CD4-positive, alpha-beta T cell (primary cell): ENCODE measurements around the gene SLC24A4. TPM values are rescaled to one million over a fixed set of nuclear protein-coding genes. Genes with fewer than 3 reads are reported as not detected.
A peak's percentile ranks its signal among the peaks of the same experiment; 100 is the strongest.

Experiments used
- ATAC-seq: fragments of 200-7000 bp; cut with Tn5 transposase; one replicate; pipeline ENCODE4 v1.10.0; 2022; ENCODE audit warnings: mild to moderate bottlenecking; ENCODE audit not compliant: poor library complexity
- CTCF ChIA-PET: fragments of 350-600 bp; sonication (Branson Sonifier 250); formaldehyde crosslinking; loops from one replicate; lab custom pipeline; 2021; ENCODE audit warnings: antibody characterized with exemption, inconsistent platforms; lab: Charles Lee
- POLR2A ChIA-PET: fragments of 350-600 bp; sonication (Branson Sonifier 250); formaldehyde crosslinking; loops from one replicate; lab custom pipeline; 2021; ENCODE audit warnings: antibody characterized with exemption, inconsistent platforms; lab: Charles Lee
- DNase-seq, 14 experiments: peaks; one replicate each; pipeline ENCODE4 v3.0.0-alpha.2; 2013 to 2020; ENCODE audit warnings: mixed read lengths in 2 of 14
- H3K27ac ChIP-seq, 2 donors: one replicate each; pipeline versions ENCODE4 v1.5.1 to v1.7.0; 2013; ENCODE audit warnings: low read length in 2 of 2, low read depth in 1 of 2, mild to moderate bottlenecking in 1 of 2
- H3K27me3 ChIP-seq, 2 experiments: 1 replicate in 1 of 2; 2 replicates in 1 of 2; pipeline versions ENCODE4 v1.6.1 to v1.7.0; 2013; ENCODE audit warnings: low read length in 2 of 2, control low read depth in 1 of 2, mild to moderate bottlenecking in 1 of 2, moderate library complexity in 1 of 2; ENCODE audit not compliant: insufficient read depth in 2 of 2, control insufficient read depth in 1 of 2
- H3K36me3 ChIP-seq: one replicate; pipeline ENCODE4 v1.6.1; 2013; ENCODE audit warnings: low read length, control low read depth; ENCODE audit not compliant: insufficient read depth
- H3K4me1 ChIP-seq: one replicate; pipeline ENCODE4 v1.6.1; 2013; ENCODE audit warnings: low read length, control low read depth; ENCODE audit not compliant: insufficient read depth
- H3K4me3 ChIP-seq: one replicate; pipeline ENCODE4 v1.5.1; 2013; ENCODE audit warnings: mild to moderate bottlenecking, low read length, moderate library complexity
- H3K9me3 ChIP-seq, 2 experiments: 1 replicate in 1 of 2; 2 replicates in 1 of 2; pipeline versions ENCODE4 v1.6.1 to v1.7.0; 2013; ENCODE audit warnings: low read length in 2 of 2, mild to moderate bottlenecking in 2 of 2, control low read depth in 1 of 2, moderate library complexity in 1 of 2; ENCODE audit not compliant: control insufficient read depth in 1 of 2, insufficient read depth in 1 of 2
- H3K27ac Mint-ChIP-seq: one replicate; pipeline ENCODE4 v1.8.0; 2020; ENCODE audit warnings: mixed read lengths
- H3K27me3 Mint-ChIP-seq: one replicate; pipeline ENCODE4 v1.8.0; 2021; ENCODE audit warnings: mixed read lengths
- H3K36me3 Mint-ChIP-seq: one replicate; pipeline ENCODE4 v1.8.0; 2021; ENCODE audit warnings: low read depth, mixed read lengths
- H3K4me1 Mint-ChIP-seq: one replicate; pipeline ENCODE4 v1.8.0; 2021; ENCODE audit warnings: low read depth, mixed read lengths
- H3K4me3 Mint-ChIP-seq: one replicate; pipeline ENCODE4 v1.8.0; 2020; ENCODE audit warnings: mild to moderate bottlenecking, mixed read lengths
- H3K9me3 Mint-ChIP-seq: one replicate; pipeline ENCODE4 v1.8.0; 2020; ENCODE audit warnings: mixed read lengths
- CTCF ChIP-seq: fragments of 200-600 bp; IDR thresholded peaks from one replicate; pipeline ENCODE4 v1.8.0; 2022; ENCODE audit warnings: antibody characterized with exemption, mild to moderate bottlenecking
- intact Hi-C, 2 experiments: fragments of 100-400 bp; cut with DNase I in 1 of 2; cut with micrococcal nuclease in 1 of 2; formaldehyde crosslinking; loops; one replicate each; pipeline versions ENCODE4 v1.15.1 to v1.9.0; 2023 to 2025; cut with DNase I, micrococcal nuclease
- total RNA-seq, 174 experiments: library from RNA in 2 of 174; stranded (reverse) in 2 of 174; gene quantifications; one replicate each; pipeline ENCODE4 v1.2.3 and lab custom pipeline; 2021 to 2026

Gene SLC24A4
- total RNA-seq, 2 experiments from 2014 or later, result 0.11 to 0.19 TPM

GRCh38 chr14:92542766-92543554 lies 220.0 kb downstream of the SLC24A4 start:
- Mint-ChIP-seq H3K36me3 (no peaks in the 10 kb centered on the region), H3K27me3 (no peaks in the 10 kb centered on the region), H3K4me3 (no peak overlapping the region), H3K9me3 (no peaks in the 10 kb centered on the region), H3K4me1 (peaks cover 47% of the 10 kb centered on the region), H3K27ac (no peak overlapping the region)
- ChIA-PET POLR2A (interaction anchor here (1.1 kb wide), 1 partner anchor 44 kb away, joined by 3 read pairs; no protein-coding TSS in a partner anchor), CTCF (no interaction called here)
- ATAC-seq (no peak), DNase-seq (no peak)
- TF ChIP-seq CTCF, result no peak
- no peaks in the 10 kb centered on the region for H3K27me3 ChIP-seq
- peaks cover 27% of the 10 kb centered on the region for H3K4me1 ChIP-seq
- H3K4me3 ChIP-seq, result no peak overlapping the region
- H3K9me3 ChIP-seq, result no peaks in the 10 kb centered on the region
- intact Hi-C loops, result loop anchor here in 1 of 2 experiments (10.0 kb wide), 1 partner anchor 112 kb away; no protein-coding TSS in a partner anchor
- H3K27ac ChIP-seq, result no peak overlapping the region
- H3K36me3 ChIP-seq, result no peaks in the 10 kb centered on the region

- H3K9me3 Mint-ChIP-seq, result no peaks in the 10 kb centered on the region
- H3K36me3 Mint-ChIP-seq, result no peaks in the 10 kb centered on the region
- ATAC-seq (no peak), DNase-seq (no peak)
- H3K27ac Mint-ChIP-seq, result peak overlapping the region; percentile 35
- H3K27ac ChIP-seq, result no peak overlapping the region
- no peak overlapping the region for H3K4me3 ChIP-seq
- TF ChIP-seq CTCF, result no peak
- intact Hi-C loops, result loop anchor here in 1 of 2 experiments (10.0 kb wide), 1 partner anchor 111 kb away; no protein-coding TSS in a partner anchor
- peaks cover 15% of the 10 kb centered on the region for H3K4me1 ChIP-seq
- ChIA-PET POLR2A (interaction anchor here (1.1 kb wide), 2 partner anchors 9 to 42 kb away, joined by 3 read pairs; no protein-coding TSS in a partner anchor), CTCF (interaction anchor here (0.9 kb wide), 1 partner anchor 12 kb away, joined by 3 read pairs; no protein-coding TSS in a partner anchor)
- H3K27me3 Mint-ChIP-seq, result no peaks in the 10 kb centered on the region
- H3K27me3 ChIP-seq, result no peaks in the 10 kb centered on the region
- peaks cover 43% of the 10 kb centered on the region for H3K4me1 Mint-ChIP-seq
- H3K9me3 ChIP-seq, result no peaks in the 10 kb centered on the region
- H3K36me3 ChIP-seq, result no peaks in the 10 kb centered on the region
- no peak overlapping the region for H3K4me3 Mint-ChIP-seq
Measured at GRCh38 chr14:92544051-92544720, 221.2 kb downstream of the SLC24A4 start.

GRCh38 chr14:92546347-92547053 lies 223.5 kb downstream of the SLC24A4 start:
- intact Hi-C loops, result loop anchor here in 1 of 2 experiments (10.0 kb wide), 1 partner anchor 108 kb away; no protein-coding TSS in a partner anchor
- H3K4me3 Mint-ChIP-seq, result no peak overlapping the region
- POLR2A ChIA-PET, result interaction anchor here (0.8 to 3.7 kb wide), 3 partner anchors 39 to 106 kb away, joined by 3 to 28 read pairs (median 3); no protein-coding TSS in a partner anchor
- CTCF ChIA-PET, result no interaction called here
- peaks cover 39% of the 10 kb centered on the region for H3K4me1 Mint-ChIP-seq
- no peaks in the 10 kb centered on the region for H3K36me3 Mint-ChIP-seq
- H3K9me3 Mint-ChIP-seq, result no peaks in the 10 kb centered on the region
- H3K27ac Mint-ChIP-seq, result no peak overlapping the region
- no peak overlapping the region for H3K27ac ChIP-seq
- no peaks in the 10 kb centered on the region for H3K36me3 ChIP-seq
- no peak for TF ChIP-seq CTCF
- H3K27me3 Mint-ChIP-seq, result no peaks in the 10 kb centered on the region
- DNase-seq (no peak), ATAC-seq (no peak)
- H3K4me1 ChIP-seq, result no peaks in the 10 kb centered on the region
- H3K4me3 ChIP-seq, result no peak overlapping the region
- no peaks in the 10 kb centered on the region for H3K9me3 ChIP-seq
- H3K27me3 ChIP-seq, result no peaks in the 10 kb centered on the region
